ENCODE data around the gene UMAD1. TPM values are rescaled to one million over a fixed set of nuclear protein-coding genes. Genes with fewer than 3 reads are reported as not detected.

UMAD1 gene
- polyA plus RNA-seq, 1 of the 3 experiments (the other 2 are of a cell fraction): 13.9 TPM

- Histone ChIP-seq H3K79me2 (ENCODE audit: insufficient read depth) (no peaks in the 10 kb centered on the region), H3K27me3 (ENCODE audit: insufficient read depth) (no peaks in the 10 kb centered on the region), H3K4me2 (no peak overlapping the region), H3K9me3 (no peaks in the 10 kb centered on the region), H3K9ac (no peak overlapping the region), H3K9me2 (no peaks in the 10 kb centered on the region), H3K27ac (ENCODE audit: low read depth in 2 of 2, low read length in 1 of 2) (peak overlapping the region in 1 of 2 experiments; percentile 81; a peak in 2 of 4 replicates), H3F3A (replicated peaks; ENCODE audit: insufficient read depth) (peaks cover 6% of the 10 kb centered on the region), H4K20me1 (ENCODE audit: insufficient read depth) (no peaks in the 10 kb centered on the region), H3K4me1 (ENCODE audit: control insufficient read depth in 1 of 2, insufficient read depth in 2 of 2, low read depth in 1 of 2, low read length in 1 of 2) (peaks cover 5 to 12% of the 10 kb centered on the region in 2 experiments; a peak in 3 of 4 replicates), H2AFZ (ENCODE audit: low read depth) (no peak overlapping the region), H3K4me3 (ENCODE audit: low read depth in 2 of 2, low read length in 1 of 2) (no peak overlapping the region), H3K36me3 (replicated peaks in 1 of 2; ENCODE audit: control insufficient read depth in 1 of 2, insufficient read depth in 2 of 2, low read length in 1 of 2) (no peaks in the 10 kb centered on the region)
- WGBS (ENCODE audit: low lambda C conversion rate): 47% methylated on average over 4 of the region's 4 CpGs
- POLR2A ChIA-PET: no interaction called here
- CTCF ChIA-PET: interaction anchor here (1.5 kb wide), 1 partner anchor 118 kb away, joined by 3 read pairs; no protein-coding TSS in a partner anchor
- DNase-seq: peak; percentile 61
- no peak; the same call in 1 of the 2 replicates for TF ChIP-seq SMC3 (IDR thresholded peaks at IDR 0.05; ENCODE audit: low read depth, low read length)
- peak; percentile 23 for TF ChIP-seq FOSL2 (IDR thresholded peaks at IDR 0.05; ENCODE audit: borderline replicate concordance, low read depth)
- no peak for TF ChIP-seq RXRA (IDR thresholded peaks at IDR 0.05; ENCODE audit: borderline replicate concordance, low read depth)
- TF ChIP-seq EZH2phosphoT487 (IDR thresholded peaks at IDR 0.05; ENCODE audit: borderline replicate concordance, low read depth): no peak
- TF ChIP-seq POLR2AphosphoS5 (IDR thresholded peaks at IDR 0.05; ENCODE audit: low read depth, low read length): 0 out of 2 replicates have a peak, but pooled peaks have one; percentile 48
- TF ChIP-seq ELF1 (IDR thresholded peaks at IDR 0.05): no peak
- no peak for TF ChIP-seq NRF1 (IDR thresholded peaks at IDR 0.05; ENCODE audit: low read depth, low read length)
- TF ChIP-seq SIN3A (IDR thresholded peaks at IDR 0.05; ENCODE audit: borderline replicate concordance, low read depth, low read length): no peak
- TF ChIP-seq JUND (IDR thresholded peaks at IDR 0.05): peak; percentile 39; the same call in 1 of the 2 replicates
- peak; percentile 52; the same call in 1 of the 2 replicates for TF ChIP-seq MXI1 (IDR thresholded peaks at IDR 0.05; ENCODE audit: low read depth, low read length)
- TF ChIP-seq, protein P1, sequence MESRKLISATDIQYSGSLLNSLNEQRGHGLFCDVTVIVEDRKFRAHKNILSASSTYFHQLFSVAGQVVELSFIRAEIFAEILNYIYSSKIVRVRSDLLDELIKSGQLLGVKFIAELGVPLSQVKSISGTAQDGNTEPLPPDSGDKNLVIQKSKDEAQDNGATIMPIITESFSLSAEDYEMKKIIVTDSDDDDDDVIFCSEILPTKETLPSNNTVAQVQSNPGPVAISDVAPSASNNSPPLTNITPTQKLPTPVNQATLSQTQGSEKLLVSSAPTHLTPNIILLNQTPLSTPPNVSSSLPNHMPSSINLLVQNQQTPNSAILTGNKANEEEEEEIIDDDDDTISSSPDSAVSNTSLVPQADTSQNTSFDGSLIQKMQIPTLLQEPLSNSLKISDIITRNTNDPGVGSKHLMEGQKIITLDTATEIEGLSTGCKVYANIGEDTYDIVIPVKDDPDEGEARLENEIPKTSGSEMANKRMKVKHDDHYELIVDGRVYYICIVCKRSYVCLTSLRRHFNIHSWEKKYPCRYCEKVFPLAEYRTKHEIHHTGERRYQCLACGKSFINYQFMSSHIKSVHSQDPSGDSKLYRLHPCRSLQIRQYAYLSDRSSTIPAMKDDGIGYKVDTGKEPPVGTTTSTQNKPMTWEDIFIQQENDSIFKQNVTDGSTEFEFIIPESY (IDR thresholded peaks at IDR 0.05; ENCODE audit: borderline replicate concordance, low read depth): no peak
- no peak for TF ChIP-seq MEF2A (IDR thresholded peaks at IDR 0.05; ENCODE audit: borderline replicate concordance, low read depth)
- no peak for TF ChIP-seq NFIC (IDR thresholded peaks at IDR 0.05; ENCODE audit: borderline replicate concordance)
- peak; percentile 97 for TF ChIP-seq RCOR1 (IDR thresholded peaks at IDR 0.05; ENCODE audit: low read length)
- TF ChIP-seq GABPA (IDR thresholded peaks at IDR 0.05; ENCODE audit: low read depth): no peak
- TF ChIP-seq EP300 (IDR thresholded peaks at IDR 0.05; ENCODE audit: borderline replicate concordance in 1 of 2, low read depth in 1 of 2, low read length in 1 of 2): peak in 1 of 2 experiments; percentile 97; a peak in 2 of 4 replicates
- peak; percentile 73 for TF ChIP-seq TCF12 (IDR thresholded peaks at IDR 0.05)
- no peak for TF ChIP-seq USF2 (IDR thresholded peaks at IDR 0.05; ENCODE audit: borderline replicate concordance, low read depth, low read length)
- no peak for TF ChIP-seq MAX (IDR thresholded peaks at IDR 0.05; ENCODE audit: low read depth)
- TF ChIP-seq RAD21 (IDR thresholded peaks at IDR 0.05; ENCODE audit: low read length): peak; percentile 44; the same call in 1 of the 2 replicates
- TF ChIP-seq RFX5 (IDR thresholded peaks at IDR 0.05; ENCODE audit: low read length): no peak
- no peak for TF ChIP-seq YY1 (IDR thresholded peaks at IDR 0.05; ENCODE audit: low read depth)
- TF ChIP-seq CHD2 (IDR thresholded peaks at IDR 0.05; ENCODE audit: low read length, partially characterized antibody): peak; percentile 92
- no peak for TF ChIP-seq TAF1 (IDR thresholded peaks at IDR 0.05; ENCODE audit: borderline replicate concordance, low read depth, low read length)
- TF ChIP-seq, protein P2, sequence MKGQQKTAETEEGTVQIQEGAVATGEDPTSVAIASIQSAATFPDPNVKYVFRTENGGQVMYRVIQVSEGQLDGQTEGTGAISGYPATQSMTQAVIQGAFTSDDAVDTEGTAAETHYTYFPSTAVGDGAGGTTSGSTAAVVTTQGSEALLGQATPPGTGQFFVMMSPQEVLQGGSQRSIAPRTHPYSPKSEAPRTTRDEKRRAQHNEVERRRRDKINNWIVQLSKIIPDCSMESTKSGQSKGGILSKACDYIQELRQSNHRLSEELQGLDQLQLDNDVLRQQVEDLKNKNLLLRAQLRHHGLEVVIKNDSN (IDR thresholded peaks at IDR 0.05; ENCODE audit: borderline replicate concordance, low read depth): no peak
- TF ChIP-seq FOXJ3 (CRISPR knock-in tag; IDR thresholded peaks at IDR 0.05): peak; percentile 100
- TF ChIP-seq GATA2 (CRISPR knock-in tag; IDR thresholded peaks at IDR 0.05): peak; percentile 100
- TF ChIP-seq, protein P3, sequence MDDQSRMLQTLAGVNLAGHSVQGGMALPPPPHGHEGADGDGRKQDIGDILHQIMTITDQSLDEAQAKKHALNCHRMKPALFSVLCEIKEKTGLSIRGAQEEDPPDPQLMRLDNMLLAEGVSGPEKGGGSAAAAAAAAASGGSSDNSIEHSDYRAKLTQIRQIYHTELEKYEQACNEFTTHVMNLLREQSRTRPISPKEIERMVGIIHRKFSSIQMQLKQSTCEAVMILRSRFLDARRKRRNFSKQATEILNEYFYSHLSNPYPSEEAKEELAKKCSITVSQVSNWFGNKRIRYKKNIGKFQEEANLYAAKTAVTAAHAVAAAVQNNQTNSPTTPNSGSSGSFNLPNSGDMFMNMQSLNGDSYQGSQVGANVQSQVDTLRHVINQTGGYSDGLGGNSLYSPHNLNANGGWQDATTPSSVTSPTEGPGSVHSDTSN (IDR thresholded peaks at IDR 0.05): peak; percentile 35; the same call in 1 of the 2 replicates
- TF ChIP-seq CTCF (IDR thresholded peaks at IDR 0.05): no peak
These were observed 158.6 kb downstream of the UMAD1 start for GRCh38 chr7:7799138-7799537.
